NCI-H1417 treated with DMSO at 0.1 percent for 48 hours (cell line): ENCODE measurements around the gene SLC9A5.

Source experiments
- DNase-seq: peaks from one replicate; lab custom pipeline; 2025; lab: John Stamatoyannopoulos, UW

SLC9A5 gene

GRCh38 chr16:67258161-67258835 is 9.5 kb downstream of the SLC9A5 start:
- no peak for DNase-seq

GRCh38 chr16:67259705-67260104 is 10.9 kb downstream of the SLC9A5 start:
- no peak for DNase-seq

GRCh38 chr16:67260426-67261063 is 11.8 kb downstream of the SLC9A5 start:
- DNase-seq: no peak

GRCh38 chr16:67263201-67263600 is 14.4 kb downstream of the SLC9A5 start:
- no peak for DNase-seq

- no peak for DNase-seq
Observed at GRCh38 chr16:67264277-67264676, 15.5 kb downstream of the SLC9A5 start.

- no peak for DNase-seq
Observed at GRCh38 chr16:67264866-67265265, 16.1 kb downstream of the SLC9A5 start.

GRCh38 chr16:67265834-67266233 is 17.1 kb downstream of the SLC9A5 start:
- no peak for DNase-seq

- DNase-seq: no peak
Observed at GRCh38 chr16:67268136-67268579, 19.4 kb downstream of the SLC9A5 start.

- DNase-seq: no peak
Observed at GRCh38 chr16:67269766-67270165, 21.0 kb downstream of the SLC9A5 start.

- DNase-seq: no peak
Observed at GRCh38 chr16:67270931-67271338, 22.2 kb downstream of the SLC9A5 start.

GRCh38 chr16:67271446-67271845 is 22.7 kb downstream of the SLC9A5 start:
- no peak for DNase-seq

GRCh38 chr16:67275321-67275720 is 26.5 kb downstream of the SLC9A5 start:
- no peak for DNase-seq

- DNase-seq: no peak
Observed at GRCh38 chr16:67277294-67277998, 28.7 kb downstream of the SLC9A5 start.

GRCh38 chr16:67277999-67278772 is 29.4 kb downstream of the SLC9A5 start:
- no peak for DNase-seq

GRCh38 chr16:67278773-67279295 is 30.1 kb downstream of the SLC9A5 start:
- no peak for DNase-seq

GRCh38 chr16:67279296-67280089 is 30.7 kb downstream of the SLC9A5 start, which contains the start of gene PLEKHG4:
TSS of gene PLEKHG4 (plus strand) at chr16:67279532. CDS start at chr16:67280045, 513 bp downstream.
- no peak for DNase-seq

- no peak for DNase-seq
Observed at GRCh38 chr16:67280090-67281015, 31.6 kb downstream of the SLC9A5 start.

- no peak for DNase-seq
Observed at GRCh38 chr16:67281536-67282446, 33.0 kb downstream of the SLC9A5 start.

GRCh38 chr16:67282447-67282805 is 33.6 kb downstream of the SLC9A5 start:
- no peak for DNase-seq
